ENCODE results near the gene C1orf53.
"Not testable (repeated sequence)": the region's sequence is repeated elsewhere in the genome, so short reads cannot be mapped to it uniquely, and the experiment has no call there.

The C1orf53 gene

DNA sequence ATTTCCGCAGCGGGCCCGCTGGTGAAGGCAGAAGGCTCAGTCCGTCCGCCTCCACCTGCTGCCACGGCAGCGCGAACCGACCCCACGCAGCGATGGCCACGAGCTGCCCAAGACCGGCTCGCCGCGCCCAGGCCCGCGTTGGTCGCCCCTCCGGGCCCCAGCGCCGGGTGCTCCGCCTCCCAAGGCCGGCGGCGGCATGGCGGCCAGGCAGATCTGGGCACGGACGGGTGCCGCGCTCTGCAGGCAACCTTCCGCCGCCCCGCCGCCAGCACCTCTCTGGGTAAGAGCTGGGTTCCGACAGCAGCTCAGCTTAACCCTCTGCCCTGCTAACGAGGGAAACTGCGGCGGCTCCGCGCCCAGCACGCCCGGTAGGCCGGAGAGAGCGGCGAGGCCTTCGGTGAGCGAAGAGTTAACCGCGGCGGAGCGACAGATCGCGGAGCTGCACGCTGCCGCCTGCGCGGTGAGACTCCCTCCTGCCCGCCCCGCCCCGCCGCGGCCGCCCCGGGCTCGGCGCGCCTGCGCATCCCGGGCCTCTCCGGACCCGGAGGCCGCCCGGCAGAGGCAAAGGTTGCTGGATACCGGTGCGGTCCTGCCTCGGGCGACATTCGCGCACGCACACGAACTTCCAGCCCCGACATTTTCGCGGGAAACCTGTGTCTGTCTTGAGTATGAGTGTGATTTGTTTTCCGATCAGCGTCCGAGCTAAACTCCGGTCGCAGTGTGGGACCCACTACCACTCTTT, at the start of gene C1orf53:
Gene C1orf53, plus strand, starts transcription at position 177 of the 742 bp plus-strand sequence. Its CDS starts 20 bp downstream, at position 197.
- DNase-seq (ENCODE audit: low read depth) = peak; percentile 47

DNA sequence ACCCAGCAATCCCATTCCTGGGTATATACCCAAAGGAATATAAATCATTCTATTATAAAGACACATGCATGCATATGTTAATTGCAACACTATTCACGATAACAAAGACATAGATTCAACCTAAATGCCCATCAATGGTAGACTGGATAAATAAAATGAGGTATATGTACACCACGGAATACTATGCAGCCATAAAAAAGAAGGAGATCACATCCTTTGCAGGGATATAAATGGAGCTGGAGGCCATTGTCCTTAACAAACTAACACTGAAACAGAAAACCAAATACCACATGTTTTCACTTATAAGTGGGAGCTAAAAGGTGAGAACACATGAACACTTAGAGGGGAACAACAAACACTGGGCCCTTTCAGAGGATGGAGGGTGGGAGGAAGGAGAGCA, 46.7 kb upstream of the C1orf53 start:
- DNase-seq (ENCODE audit: low read depth); H3K4me3 ChIP-seq (ENCODE audit: low read depth, low read length): not testable (repeated sequence)

More for the DNA sequence above, at the start of gene C1orf53:
- TF ChIP-seq, protein P1, sequence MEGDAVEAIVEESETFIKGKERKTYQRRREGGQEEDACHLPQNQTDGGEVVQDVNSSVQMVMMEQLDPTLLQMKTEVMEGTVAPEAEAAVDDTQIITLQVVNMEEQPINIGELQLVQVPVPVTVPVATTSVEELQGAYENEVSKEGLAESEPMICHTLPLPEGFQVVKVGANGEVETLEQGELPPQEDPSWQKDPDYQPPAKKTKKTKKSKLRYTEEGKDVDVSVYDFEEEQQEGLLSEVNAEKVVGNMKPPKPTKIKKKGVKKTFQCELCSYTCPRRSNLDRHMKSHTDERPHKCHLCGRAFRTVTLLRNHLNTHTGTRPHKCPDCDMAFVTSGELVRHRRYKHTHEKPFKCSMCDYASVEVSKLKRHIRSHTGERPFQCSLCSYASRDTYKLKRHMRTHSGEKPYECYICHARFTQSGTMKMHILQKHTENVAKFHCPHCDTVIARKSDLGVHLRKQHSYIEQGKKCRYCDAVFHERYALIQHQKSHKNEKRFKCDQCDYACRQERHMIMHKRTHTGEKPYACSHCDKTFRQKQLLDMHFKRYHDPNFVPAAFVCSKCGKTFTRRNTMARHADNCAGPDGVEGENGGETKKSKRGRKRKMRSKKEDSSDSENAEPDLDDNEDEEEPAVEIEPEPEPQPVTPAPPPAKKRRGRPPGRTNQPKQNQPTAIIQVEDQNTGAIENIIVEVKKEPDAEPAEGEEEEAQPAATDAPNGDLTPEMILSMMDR (IDR thresholded peaks at IDR 0.05; ENCODE audit: low read depth, low read length, missing control alignments) = no peak
- H3K4me3 ChIP-seq (ENCODE audit: low read depth, low read length) = peak within 1 kb of the TSS; percentile 85

DNA sequence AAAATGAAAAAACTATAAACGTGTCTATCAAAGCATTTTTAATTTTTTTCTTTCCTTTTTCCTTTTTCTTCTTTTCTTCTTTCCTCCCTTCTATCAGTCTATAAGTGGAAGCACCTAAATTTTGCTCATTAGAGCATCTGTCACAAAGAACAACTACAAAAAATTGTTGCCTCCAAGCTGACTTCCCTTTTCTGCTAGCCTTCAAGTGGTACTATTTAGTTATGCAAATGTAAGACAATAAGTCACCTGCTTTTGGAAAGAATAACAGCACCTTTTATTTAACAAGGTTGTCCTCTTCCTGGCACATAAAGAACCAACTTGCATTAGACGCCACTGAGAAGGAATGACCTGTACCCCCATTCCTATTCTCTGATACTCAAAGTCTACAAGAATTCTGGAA, 45.0 kb upstream of the C1orf53 start:
- no peak for DNase-seq (ENCODE audit: low read depth)
- TF ChIP-seq, protein P1 (IDR thresholded peaks at IDR 0.05; ENCODE audit: low read depth, low read length, missing control alignments) = no peak
- H3K4me3 ChIP-seq (ENCODE audit: low read depth, low read length) = no peak overlapping the region

DNA sequence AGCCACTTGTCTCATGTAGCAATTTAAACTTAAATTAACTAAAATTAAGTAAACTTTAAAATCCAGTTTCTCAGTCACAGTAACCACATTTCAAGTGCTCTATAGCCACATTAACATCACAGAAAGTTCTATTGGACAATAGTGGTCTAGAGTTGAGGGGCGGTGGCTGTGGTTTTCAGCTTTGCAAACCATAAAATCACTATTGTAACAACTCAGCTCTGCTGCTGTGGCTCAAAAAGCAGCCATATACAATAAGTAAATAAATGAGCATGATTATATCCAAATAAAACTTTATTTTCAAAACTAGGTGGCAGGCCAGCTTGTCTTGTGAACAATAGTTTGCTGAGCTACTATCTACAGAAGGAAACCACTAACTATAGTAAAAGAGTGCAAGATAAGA, 43.4 kb upstream of the C1orf53 start:
- TF ChIP-seq, protein P1 (IDR thresholded peaks at IDR 0.05; ENCODE audit: low read depth, low read length, missing control alignments) = no peak
- H3K4me3 ChIP-seq (ENCODE audit: low read depth, low read length) = no peak overlapping the region
- no peak for DNase-seq (ENCODE audit: low read depth)

DNA sequence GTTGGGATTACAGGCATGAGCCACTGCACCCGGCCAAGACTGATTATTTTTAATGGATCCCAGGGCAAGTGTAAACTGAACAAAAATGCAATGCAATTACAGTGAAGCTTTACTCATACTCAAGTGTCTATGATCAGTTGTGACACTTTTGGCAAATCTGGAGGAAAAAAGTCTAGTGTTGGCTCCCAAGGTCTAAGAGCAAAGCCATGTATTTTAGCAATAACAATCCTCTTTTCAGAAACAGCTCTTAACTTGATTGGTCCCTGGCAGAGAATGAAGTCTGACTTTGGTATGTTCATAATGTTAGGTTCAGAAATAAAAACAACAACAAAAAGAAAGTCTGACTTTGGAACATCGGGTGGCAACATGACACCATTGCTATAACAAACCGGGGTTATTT, 40.2 kb upstream of the C1orf53 start:
- no peak for DNase-seq (ENCODE audit: low read depth)
- H3K4me3 ChIP-seq (ENCODE audit: low read depth, low read length) = no peak overlapping the region
- TF ChIP-seq, protein P1 (IDR thresholded peaks at IDR 0.05; ENCODE audit: low read depth, low read length, missing control alignments) = no peak

DNA sequence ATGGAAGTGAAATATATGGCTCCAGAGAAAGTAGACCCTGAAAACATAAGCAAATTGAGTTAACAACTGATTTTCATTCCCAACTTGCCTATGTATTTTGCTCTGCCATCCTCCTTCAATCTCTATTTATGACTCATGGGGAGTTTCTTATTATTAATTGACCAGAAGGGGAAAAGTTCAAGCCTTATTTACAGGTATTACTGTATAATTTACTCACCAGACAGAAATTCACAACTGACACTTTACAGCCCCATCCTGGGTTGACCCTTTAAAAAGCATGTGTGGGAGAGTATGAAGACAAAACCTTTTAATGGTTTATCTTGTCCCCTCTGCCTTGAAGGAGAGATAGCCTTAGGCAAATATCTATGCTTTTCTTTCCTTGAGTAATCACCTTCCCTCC, 39.8 kb upstream of the C1orf53 start:
- no peak for DNase-seq (ENCODE audit: low read depth)
- TF ChIP-seq, protein P1 (IDR thresholded peaks at IDR 0.05; ENCODE audit: low read depth, low read length, missing control alignments) = no peak
- no peak overlapping the region for H3K4me3 ChIP-seq (ENCODE audit: low read depth, low read length)

DNA sequence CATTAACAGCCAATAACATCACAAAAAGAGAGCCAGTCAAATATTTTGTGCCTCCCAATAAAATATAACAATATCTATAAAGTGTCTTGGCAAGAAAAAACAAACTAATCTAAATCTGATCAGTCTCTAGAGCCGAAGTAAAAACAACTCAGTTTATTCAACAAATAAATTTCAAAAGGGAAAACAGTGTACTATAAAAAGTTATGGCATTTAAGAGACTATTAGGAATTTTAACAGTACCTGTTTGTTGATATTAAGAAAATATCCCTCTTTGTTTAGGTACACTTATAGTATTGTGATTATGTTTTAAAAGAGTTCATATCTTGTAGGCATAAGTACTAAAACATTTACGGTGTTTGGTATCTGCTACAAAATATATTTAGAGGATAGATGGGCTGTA, 36.6 kb upstream of the C1orf53 start:
- TF ChIP-seq, protein P1 (IDR thresholded peaks at IDR 0.05; ENCODE audit: low read depth, low read length, missing control alignments) = no peak
- H3K4me3 ChIP-seq (ENCODE audit: low read depth, low read length) = no peak overlapping the region
- DNase-seq (ENCODE audit: low read depth) = no peak
